Endothelial cell of umbilical vein (primary cell): ENCODE measurements around the gene EML1. TPM values are rescaled to one million over a fixed set of nuclear protein-coding genes. Genes with fewer than 3 reads are reported as not detected.

Source experiments
- BruUV-seq: library from RNA; stranded (reverse); fragments of 400-500 nt; replicated peaks from 2 replicates; lab custom pipeline; 2021; lab: Mats Ljungman, UMichigan
- CTCF ChIA-PET: fragments of 300-600, 350-600 bp; sonication (Branson Sonifier 250); formaldehyde crosslinking; loops from one replicate; lab custom pipeline; 2021; ENCODE audit warnings: antibody characterized with exemption, inconsistent platforms; lab: Charles Lee
- POLR2A ChIA-PET: fragments of 300-600, 350-600 bp; sonication (Branson Sonifier 250); formaldehyde crosslinking; loops from one replicate; lab custom pipeline; 2021; ENCODE audit warnings: antibody characterized with exemption, inconsistent platforms; lab: Charles Lee
- DNase-seq: peaks from one replicate; pipeline ENCODE4 v3.0.0-alpha.2; 2011; ENCODE audit warnings: low read depth, low spot score
- FAIRE-seq: peaks from 2 replicates; lab custom pipeline; 2011; peaks lifted over from hg19 to GRCh38; lab: Jason Lieb, UNC
- H2AFZ ChIP-seq: 2 replicates; pipeline ENCODE4 v1.6.0; 2012; ENCODE audit warnings: low read depth, low read length, control low read depth, inconsistent platforms
- H3K27ac ChIP-seq: 2 replicates; pipeline ENCODE4 v1.5.1; 2011; ENCODE audit warnings: low read depth, mild to moderate bottlenecking, control low read depth, low read length, moderate library complexity; ENCODE audit not compliant: insufficient read depth
- H3K27me3 ChIP-seq, 2 experiments: 2 replicates each; pipeline versions ENCODE4 v1.6.0 to v1.6.1; 2011; ENCODE audit warnings: low read length in 2 of 2, mixed read lengths in 1 of 2; ENCODE audit not compliant: control insufficient read depth in 2 of 2, insufficient read depth in 2 of 2
- H3K36me3 ChIP-seq, 2 experiments: 2 replicates in 1 of 2; 3 replicates in 1 of 2; pipeline ENCODE4 v1.5.1; 2011; ENCODE audit warnings: low read length in 2 of 2, mild to moderate bottlenecking in 1 of 2, moderate library complexity in 1 of 2; ENCODE audit not compliant: control insufficient read depth in 2 of 2, insufficient read depth in 2 of 2; ENCODE audit errors: extremely low read depth in 1 of 2
- H3K4me1 ChIP-seq: 3 replicates; pipeline ENCODE4 v1.5.1; 2011; ENCODE audit warnings: mild to moderate bottlenecking, low read length; ENCODE audit not compliant: control insufficient read depth, insufficient read depth; ENCODE audit errors: extremely low read depth
- H3K4me2 ChIP-seq: 2 replicates; pipeline ENCODE4 v1.6.1; 2011; ENCODE audit warnings: low read length, control low read depth, mixed read lengths; ENCODE audit not compliant: insufficient read depth
- H3K4me3 ChIP-seq, 3 experiments: fragments of 200-600 bp in 1 of 3; sonication (generic), shearing (Covaris generic) in 1 of 3; replicated peaks in 1 of 3; 2 replicates each; pipeline ENCODE4 v1.5.1; 2011 to 2016; ENCODE audit warnings: control low read depth in 3 of 3, low read length in 3 of 3, mild to moderate bottlenecking in 2 of 3, inconsistent platforms in 1 of 3, low read depth in 1 of 3, moderate library complexity in 1 of 3; ENCODE audit not compliant: insufficient read depth in 1 of 3
- H3K79me2 ChIP-seq: 2 replicates; pipeline ENCODE4 v1.6.0; 2012; ENCODE audit warnings: low read length, inconsistent platforms; ENCODE audit not compliant: control insufficient read depth, insufficient read depth
- H3K9ac ChIP-seq: replicated peaks from 2 replicates; pipeline ENCODE3; 2011; ENCODE audit warnings: low read length, control low read depth; ENCODE audit not compliant: insufficient read depth; ENCODE audit errors: extremely low read depth
- H3K9me1 ChIP-seq: replicated peaks from 3 replicates; pipeline ENCODE4 v1.6.0; 2011; ENCODE audit warnings: mild to moderate bottlenecking, low read length; ENCODE audit not compliant: control insufficient read depth, insufficient read depth; ENCODE audit errors: extremely low read depth
- H3K9me3 ChIP-seq: replicated peaks from 2 replicates; pipeline ENCODE4 v1.5.1; 2012; ENCODE audit warnings: low read length, inconsistent platforms; ENCODE audit not compliant: control insufficient read depth, insufficient read depth
- H4K20me1 ChIP-seq: replicated peaks from 2 replicates; pipeline ENCODE3; 2011; ENCODE audit warnings: mild to moderate bottlenecking, low read length; ENCODE audit not compliant: control insufficient read depth, insufficient read depth; ENCODE audit errors: extremely low read depth
- CTCF ChIP-seq, 2 donors: IDR thresholded peaks; 1 replicate in 1 of 2; 2 replicates in 1 of 2; pipeline ENCODE4 v1.5.1; 2011; ENCODE audit warnings: low read length in 2 of 2, mild to moderate bottlenecking in 2 of 2, moderate library complexity in 2 of 2, control low read depth in 1 of 2, inconsistent platforms in 1 of 2, low read depth in 1 of 2; ENCODE audit not compliant: insufficient read depth in 1 of 2; ENCODE audit errors: extremely low read depth in 1 of 2
- EZH2 ChIP-seq: IDR thresholded peaks from 2 replicates; pipeline ENCODE4 v1.6.1; 2012; ENCODE audit warnings: borderline replicate concordance, low read depth, mild to moderate bottlenecking, moderate library complexity, low read length, inconsistent platforms; ENCODE audit not compliant: severe bottlenecking
- FOS ChIP-seq: IDR thresholded peaks from 2 replicates; pipeline ENCODE4 v1.6.1; 2011; ENCODE audit warnings: mild to moderate bottlenecking, low read length, moderate library complexity, borderline replicate concordance; ENCODE audit not compliant: insufficient read depth
- GATA2 ChIP-seq: IDR thresholded peaks from 2 replicates; pipeline ENCODE4 v1.7.0; 2011; ENCODE audit warnings: low read depth, mild to moderate bottlenecking, moderate library complexity, mixed read lengths, low read length; ENCODE audit not compliant: insufficient read length, insufficient read depth
- JUN ChIP-seq: IDR thresholded peaks from 2 replicates; pipeline ENCODE4 v1.6.1; 2011; ENCODE audit warnings: borderline replicate concordance, low read depth; ENCODE audit not compliant: insufficient read length, insufficient read depth
- MAX ChIP-seq: IDR thresholded peaks from 2 replicates; pipeline ENCODE4 v1.6.1; 2011; ENCODE audit not compliant: insufficient read depth, insufficient read length
- MYC ChIP-seq: IDR thresholded peaks from one replicate; pipeline ENCODE4 v1.6.1; 2011; ENCODE audit warnings: mild to moderate bottlenecking, low read depth, low read length
- POLR2A ChIP-seq: IDR thresholded peaks from 2 replicates; pipeline ENCODE4 v1.6.1; 2012; ENCODE audit warnings: low read depth, mild to moderate bottlenecking, control low read depth, low read length
- POLR2AphosphoS5 ChIP-seq: IDR thresholded peaks from 2 replicates; pipeline ENCODE4 v1.6.1; 2012; ENCODE audit warnings: low read depth, mild to moderate bottlenecking, control low read depth, low read length, moderate library complexity; ENCODE audit not compliant: insufficient read depth
- dilution Hi-C: fragments of 300-500 bp; cut with MboI; formaldehyde crosslinking; loops from one replicate; pipeline ENCODE4 v1.15.0; 2019; ENCODE audit warnings: low sequenced_read_pairs; ENCODE audit not compliant: extremely low pct_ligation_motif_present
- intact Hi-C: fragments of 100-400 bp; cut with micrococcal nuclease; formaldehyde crosslinking; loops from one replicate; pipeline ENCODE4 v1.10.0; 2022
- polyA plus RNA-seq, 4 experiments: library from polyadenylated mRNA; depleted of rRNA in 3 of 4; stranded (reverse) in 3 of 4; unstranded in 1 of 4; fragments of >200 nt; gene quantifications; 2 replicates each; pipeline versions ENCODE4 v1.2.1 to v1.2.3, GENCODE V29; 2011 to 2012; ENCODE audit warnings: missing spikeins in 1 of 4
- total RNA-seq: library from RNA; stranded (reverse); gene quantifications from 2 replicates; pipeline ENCODE4 v1.2.3, GENCODE V29; 2021

Gene EML1
- total and polyA plus RNA-seq, 2 donors (not counting 3 experiments of a cell fraction or from before 2014, with no cell fraction given): 22.9 to 33.0 TPM

- Histone ChIP-seq H3K27ac (no peak overlapping the region), H3K36me3 (no peaks in the 10 kb centered on the region), H3K79me2 (peaks cover 4% of the 10 kb centered on the region), H3K9ac (no peak overlapping the region), H3K27me3 (no peaks in the 10 kb centered on the region), H2AFZ (no peak overlapping the region), H3K4me1 (peaks cover 18% of the 10 kb centered on the region), H3K9me3 (no peaks in the 10 kb centered on the region), H3K4me2 (no peak overlapping the region), H4K20me1 (no peaks in the 10 kb centered on the region), H3K9me1 (no peaks in the 10 kb centered on the region), H3K4me3 (no peak overlapping the region)
- no peak for TF ChIP-seq EZH2
- TF ChIP-seq POLR2A: no peak
- no peak for TF ChIP-seq POLR2AphosphoS5
- TF ChIP-seq FOS: no peak
- no peak for TF ChIP-seq GATA2
- DNase-seq (no peak), FAIRE-seq (no peak)
- no TSS peak for BruUV-seq
- POLR2A ChIA-PET: no interaction called here
- intact Hi-C loops (no loop called here), dilution Hi-C loops (no loop called here)
- CTCF ChIA-PET: interaction anchor here (1.0 to 1.5 kb wide), 2 partner anchors 31 to 37 kb away, joined by 3 to 7 read pairs; no protein-coding TSS in a partner anchor
Measured at GRCh38 chr14:99789581-99789980, 3.6 kb upstream of the EML1 start.

GRCh38 chr14:99790201-99790977 lies 2.8 kb upstream of the EML1 start:
- no TSS peak for BruUV-seq
- intact Hi-C loops (loop anchor here (5.0 kb wide), 1 partner anchor 97 kb away; no protein-coding TSS in a partner anchor), dilution Hi-C loops (no loop called here)
- Histone ChIP-seq H3K4me1 (peaks cover 20% of the 10 kb centered on the region), H2AFZ (no peak overlapping the region), H3K36me3 (no peaks in the 10 kb centered on the region), H3K79me2 (peaks cover 9% of the 10 kb centered on the region), H4K20me1 (no peaks in the 10 kb centered on the region), H3K4me2 (no peak overlapping the region), H3K27me3 (no peaks in the 10 kb centered on the region), H3K9me1 (no peaks in the 10 kb centered on the region), H3K4me3 (no peak overlapping the region), H3K9ac (no peak overlapping the region), H3K27ac (no peak overlapping the region), H3K9me3 (no peaks in the 10 kb centered on the region)
- no peak for TF ChIP-seq FOS
- TF ChIP-seq CTCF (IDR thresholded peaks at IDR 0.05; ENCODE audit: extremely low read depth in 1 of 2, insufficient read depth in 1 of 2, low read depth in 1 of 2, low read length in 2 of 2): no peak
- TF ChIP-seq JUN: no peak
- no peak for TF ChIP-seq EZH2
- TF ChIP-seq POLR2AphosphoS5: no peak
- TF ChIP-seq MYC: no peak
- TF ChIP-seq POLR2A: no peak
- no peak for TF ChIP-seq GATA2
- TF ChIP-seq MAX: no peak
- no peak for DNase-seq
- no peak for FAIRE-seq
- ChIA-PET CTCF (interaction anchor here (1.0 to 1.5 kb wide), 2 partner anchors 32 to 38 kb away, joined by 3 to 7 read pairs; no protein-coding TSS in a partner anchor), POLR2A (no interaction called here)
